GM21447 (cell line): ENCODE results near the gene LIMS2.

ENCODE experiments used
- ATAC-seq: cut with Tn5 transposase; IDR thresholded peaks from one replicate; pipeline ENCODE4 v1.9.1; 2021; ENCODE audit not compliant: unreplicated experiment

Gene LIMS2

DNA sequence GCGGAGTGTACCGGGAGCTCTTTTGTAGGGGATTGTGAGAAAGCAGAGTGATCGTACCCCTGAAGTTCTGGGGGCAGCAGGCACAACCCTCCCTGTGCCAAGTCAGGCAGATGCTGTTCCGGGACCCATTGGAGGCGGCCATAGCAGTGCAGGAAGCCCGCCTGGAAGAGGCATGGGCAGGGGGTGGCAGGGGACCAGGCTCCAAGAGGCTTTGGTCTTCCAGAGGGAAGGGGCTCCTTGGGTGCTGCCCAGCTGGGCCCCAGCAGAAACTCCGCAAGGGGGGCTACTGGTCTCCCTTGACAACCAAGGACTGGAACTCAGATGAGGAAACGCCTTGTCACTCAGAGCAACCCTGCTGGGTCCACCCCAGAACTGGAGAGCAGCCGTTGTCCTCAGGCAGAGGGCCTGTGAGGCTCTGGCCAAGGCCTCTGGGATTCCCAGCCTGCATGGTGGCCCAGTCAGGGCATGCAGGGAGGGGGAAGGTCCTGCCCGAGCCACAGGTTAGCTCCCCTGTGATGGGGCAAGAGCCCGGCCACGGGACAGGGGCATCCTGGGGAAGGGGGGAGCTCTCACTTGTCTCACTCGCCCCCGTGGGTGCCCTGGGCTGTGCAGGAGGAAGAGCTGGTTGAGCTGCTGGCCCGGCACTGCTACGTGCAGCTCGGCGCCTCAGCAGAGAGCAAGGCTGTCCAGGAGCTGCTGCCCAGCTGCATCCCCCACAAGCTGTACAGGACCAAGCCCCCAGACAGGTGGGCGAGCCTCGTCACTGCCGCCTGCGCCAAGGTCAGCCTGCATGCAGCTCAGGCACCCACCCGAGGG, 50.4 kb downstream of the LIMS2 start:
- no peak for ATAC-seq

DNA sequence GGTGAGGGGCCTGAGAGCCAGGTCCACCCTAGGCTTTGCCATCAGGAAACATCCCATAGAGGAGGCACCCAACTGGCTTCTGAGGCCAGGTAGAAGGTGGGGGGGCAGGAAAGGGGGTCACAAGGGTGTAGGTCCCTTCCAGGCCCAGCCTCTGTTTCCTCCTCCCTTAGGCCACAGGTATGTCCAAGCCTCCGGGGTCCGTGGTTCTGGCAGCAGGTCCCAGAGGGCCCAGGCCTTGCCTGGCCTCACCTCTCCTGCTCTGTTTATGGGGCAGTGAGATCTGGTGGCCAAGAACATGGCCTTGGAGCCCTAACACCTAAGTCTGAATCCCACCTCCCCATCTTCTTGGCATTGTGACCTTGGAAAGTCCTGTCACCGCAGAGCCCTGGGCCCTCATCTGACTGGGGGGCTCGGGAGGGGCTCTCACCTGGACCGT, 51.0 kb downstream of the LIMS2 start:
- ATAC-seq = no peak

DNA sequence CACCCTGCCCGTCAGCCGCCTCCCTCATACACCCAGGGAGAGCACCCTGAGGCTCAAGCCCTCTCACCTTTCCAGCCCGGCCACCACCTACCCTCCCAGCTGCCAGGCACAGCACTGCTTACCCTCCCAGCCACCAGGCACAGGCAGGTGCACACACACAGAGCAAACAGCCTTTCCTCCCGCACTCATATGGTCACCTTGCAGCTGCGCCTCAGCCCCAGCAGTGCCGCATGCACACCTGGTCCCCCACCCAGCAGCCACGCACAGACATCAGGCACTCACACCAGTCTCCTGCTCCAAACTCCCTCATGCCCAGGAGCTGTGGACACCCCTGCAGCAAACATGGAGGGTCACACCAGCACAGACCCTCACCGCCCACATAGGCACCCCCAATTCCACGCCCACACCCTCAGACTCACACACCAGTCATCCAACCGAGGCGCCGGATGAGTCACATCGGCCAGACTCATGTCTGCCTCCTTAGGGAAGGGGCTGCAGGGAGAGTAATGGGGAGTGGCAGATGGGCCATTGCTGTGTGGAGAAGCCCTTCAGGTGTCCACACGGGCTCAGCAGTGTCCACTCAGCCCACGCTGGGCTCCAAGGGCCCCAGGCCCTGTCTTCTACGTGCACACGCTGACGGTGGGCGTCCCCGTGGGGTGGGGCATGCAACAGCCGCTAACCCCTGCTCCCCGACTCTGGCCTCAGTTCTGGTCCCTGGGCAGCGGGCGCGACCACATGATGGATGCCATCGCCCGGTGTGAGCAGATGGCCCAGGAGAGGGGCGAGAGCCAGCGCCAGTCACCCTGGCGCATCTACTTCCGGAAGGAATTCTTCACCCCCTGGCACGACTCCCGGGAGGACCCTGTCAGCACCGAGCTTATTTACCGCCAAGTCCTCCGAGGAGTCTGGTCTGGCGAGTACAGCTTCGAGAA, 51.7 kb downstream of the LIMS2 start:
- ATAC-seq = no peak

DNA sequence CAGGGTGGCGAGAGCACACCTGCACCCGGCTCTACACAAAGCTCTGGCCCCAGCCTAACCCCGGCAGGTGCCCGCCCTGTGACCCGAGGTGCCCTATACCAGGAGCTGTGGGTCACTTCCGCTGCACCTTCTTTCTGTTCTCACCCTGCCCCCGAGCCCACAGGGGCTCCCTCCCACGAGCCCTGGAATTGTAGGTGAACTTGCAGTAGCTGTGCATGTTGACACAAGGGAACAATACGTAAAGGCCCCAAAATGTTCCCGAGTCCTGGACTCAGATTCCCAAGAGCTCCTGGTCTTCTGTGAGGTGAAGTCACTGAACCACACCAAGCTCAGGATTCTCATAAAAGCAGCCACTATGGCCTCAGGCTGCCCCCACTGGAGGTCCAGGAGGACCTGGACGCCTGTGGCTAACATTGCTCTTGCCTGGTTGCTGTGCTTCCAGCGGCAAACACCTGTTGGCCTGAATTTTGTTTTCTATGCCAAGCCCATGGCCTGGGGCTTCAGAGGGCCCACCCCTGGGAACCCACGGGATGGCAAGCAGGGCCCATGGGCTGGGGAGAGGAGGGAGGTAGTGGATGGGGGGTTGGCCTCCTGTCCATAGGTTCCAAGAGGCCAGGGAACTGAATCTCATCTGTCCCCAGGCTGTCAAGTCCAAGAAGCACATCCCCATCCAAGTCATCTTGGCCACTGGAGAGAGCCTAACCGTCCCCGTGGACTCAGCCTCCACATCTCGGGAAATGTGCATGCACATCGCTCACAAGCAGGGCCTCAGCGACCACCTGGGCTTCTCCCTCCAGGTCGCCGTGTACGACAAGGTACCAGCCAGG, 52.6 kb downstream of the LIMS2 start:
- ATAC-seq = no peak

DNA sequence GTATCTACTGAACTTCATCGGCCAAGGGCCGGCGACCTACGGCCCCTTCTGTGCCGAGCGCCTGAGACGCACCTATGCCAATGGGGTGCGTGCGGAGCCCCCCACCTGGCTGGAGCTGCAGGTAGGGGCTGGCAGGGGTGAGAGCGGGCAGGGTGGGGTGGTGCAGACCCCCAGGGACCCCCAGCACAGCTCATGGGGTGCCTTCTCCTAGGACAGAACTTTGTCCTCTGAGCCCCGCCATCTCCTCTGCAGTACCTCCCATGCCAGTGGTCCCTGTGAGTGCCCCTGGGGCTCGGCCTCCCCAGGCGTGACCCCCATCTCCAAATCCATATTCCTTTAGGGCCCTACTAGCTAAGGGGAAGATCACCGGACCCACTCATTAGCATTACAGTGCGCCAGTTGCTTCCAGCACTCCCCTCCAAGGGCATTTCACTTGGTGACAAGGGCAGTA, 53.3 kb downstream of the LIMS2 start:
- no peak for ATAC-seq

DNA sequence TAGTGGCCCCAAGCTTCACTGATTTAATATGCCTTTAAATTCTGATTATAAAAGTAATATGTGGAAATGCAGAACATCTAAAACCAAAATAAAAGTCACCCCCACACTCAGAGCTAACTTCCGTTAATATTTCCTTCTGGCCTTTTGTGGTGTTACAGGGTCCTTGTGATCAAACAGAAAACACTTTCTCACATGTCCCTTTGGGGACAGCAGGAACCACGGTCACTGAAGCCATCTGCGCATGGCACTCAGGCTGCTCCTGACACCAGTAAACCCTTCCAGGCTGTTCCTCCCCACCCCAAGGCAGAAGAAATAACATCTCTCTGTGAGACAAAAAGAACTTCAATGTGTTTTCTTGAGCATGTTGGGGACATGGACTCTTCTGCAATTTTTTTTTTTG, 54.5 kb downstream of the LIMS2 start:
- ATAC-seq = no peak

DNA sequence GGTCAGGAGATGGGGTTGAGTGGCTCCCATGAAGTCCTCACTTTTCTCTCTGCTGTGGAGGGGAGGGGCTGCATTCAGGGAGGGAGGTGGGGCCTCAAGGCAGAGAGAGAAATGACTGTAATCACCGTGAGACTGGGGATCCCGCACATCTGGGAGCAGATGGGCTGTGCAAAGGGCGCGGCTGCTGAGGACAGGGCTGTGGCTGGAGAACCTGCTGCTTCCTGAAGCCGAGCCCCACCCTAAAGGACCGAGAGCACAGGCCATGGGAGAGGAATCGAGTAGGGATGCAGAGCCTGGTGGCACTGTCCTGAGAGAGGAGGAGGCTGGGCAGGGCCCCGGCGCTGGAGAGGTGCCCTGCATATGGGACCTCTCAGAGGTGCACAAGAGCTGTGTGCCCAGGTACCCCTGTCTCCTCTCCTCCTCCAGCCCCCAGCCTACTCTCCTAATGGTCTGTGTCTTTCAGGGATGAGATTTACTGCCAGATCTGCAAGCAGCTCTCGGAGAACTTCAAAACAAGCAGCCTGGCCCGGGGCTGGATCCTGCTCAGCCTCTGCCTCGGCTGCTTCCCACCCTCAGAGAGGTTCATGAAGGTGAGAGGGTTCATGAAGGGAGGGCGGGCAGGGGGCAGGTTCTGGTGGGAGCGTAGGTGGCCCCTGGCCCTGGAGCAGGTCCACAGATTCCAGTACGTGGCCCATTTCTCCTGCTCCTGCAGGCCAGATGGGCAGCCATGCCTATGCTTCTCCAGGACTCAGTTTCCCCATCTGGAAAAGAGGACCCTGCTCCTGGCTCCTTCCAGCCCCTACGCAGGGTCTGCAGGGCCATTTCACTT, 55.2 kb downstream of the LIMS2 start:
- no peak for ATAC-seq

DNA sequence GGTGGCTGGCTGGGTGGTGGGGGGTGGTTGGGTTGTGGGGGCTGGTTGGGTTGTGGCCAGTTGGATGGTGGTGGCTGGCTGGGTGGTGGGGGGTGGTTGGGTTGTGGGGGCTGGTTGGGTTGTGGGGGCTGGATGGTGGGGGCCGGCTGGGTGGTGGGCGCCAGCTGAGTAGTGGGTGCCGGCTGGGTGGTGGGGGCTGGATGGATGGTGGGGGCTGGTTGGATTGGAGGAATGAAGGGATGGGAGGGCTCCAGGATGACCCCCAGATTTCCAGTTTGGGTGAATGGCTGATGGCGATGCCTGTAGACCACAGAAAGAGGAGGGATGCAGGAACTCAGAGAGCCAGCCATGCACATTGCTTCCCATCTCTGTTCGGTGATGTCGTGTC, 56.1 kb downstream of the LIMS2 start:
- ATAC-seq = no peak

DNA sequence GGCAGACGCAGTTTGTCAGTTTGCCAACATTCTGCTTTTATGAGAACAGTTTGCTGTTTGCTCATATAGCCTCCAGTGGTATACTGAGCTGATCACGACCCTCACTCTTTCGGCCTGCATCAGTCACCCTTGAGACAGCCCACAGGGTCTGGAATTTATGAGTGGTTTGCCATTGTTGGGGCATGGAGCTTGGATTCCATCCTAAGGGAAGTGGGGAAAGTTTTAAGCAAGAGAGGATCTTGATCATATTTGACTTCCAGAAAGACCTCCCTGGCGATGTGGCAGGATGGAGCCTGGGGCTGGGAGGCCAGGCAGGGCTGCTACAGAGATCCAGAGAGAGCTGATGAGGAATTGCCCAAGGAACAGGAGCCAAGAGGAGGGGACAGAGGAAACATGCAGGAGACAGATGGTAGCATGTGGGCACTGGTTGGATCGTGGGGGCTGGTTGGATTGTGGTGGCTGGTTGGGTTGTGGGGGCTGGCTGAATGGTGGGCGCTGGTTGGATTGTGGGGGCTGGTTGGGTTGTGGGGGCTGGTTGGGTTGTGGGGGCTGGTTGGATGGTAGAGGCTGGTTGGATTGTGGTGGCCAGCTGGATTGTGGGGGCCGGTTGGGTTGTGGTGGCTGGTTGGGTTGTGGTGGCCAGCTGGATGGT, 56.7 kb downstream of the LIMS2 start:
- ATAC-seq = no peak

DNA sequence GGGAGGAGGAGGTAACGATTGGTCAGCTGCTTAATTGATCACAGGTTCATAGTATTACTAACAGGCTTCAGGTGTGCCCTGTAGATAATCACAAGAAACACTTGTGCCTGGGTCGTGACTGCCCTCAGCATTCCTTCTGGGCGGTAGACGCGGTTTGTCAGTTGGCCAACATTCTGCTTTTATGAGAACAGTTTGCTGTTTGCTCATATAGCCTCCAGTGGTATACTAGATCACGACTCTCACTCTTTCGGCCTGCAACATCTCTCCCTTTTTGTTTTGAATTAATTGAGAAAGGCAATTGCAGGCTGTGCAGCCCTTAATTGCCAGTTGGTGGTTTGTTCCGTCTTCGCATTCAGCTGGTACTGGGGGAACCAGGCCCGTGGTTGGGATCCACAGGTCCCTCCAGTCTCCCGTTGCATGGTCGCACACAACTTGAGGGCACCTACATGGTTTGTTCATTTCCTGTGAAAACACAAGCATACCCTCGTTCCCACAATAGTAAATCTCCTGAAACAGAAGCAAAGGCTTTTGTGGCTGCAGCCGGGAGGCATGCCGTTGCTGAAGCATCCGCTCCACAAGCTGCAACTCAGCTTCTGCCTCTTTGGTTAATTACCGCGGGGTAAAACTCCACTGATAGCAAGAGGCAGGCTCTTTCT, 59.7 kb downstream of the LIMS2 start:
- no peak for ATAC-seq

DNA sequence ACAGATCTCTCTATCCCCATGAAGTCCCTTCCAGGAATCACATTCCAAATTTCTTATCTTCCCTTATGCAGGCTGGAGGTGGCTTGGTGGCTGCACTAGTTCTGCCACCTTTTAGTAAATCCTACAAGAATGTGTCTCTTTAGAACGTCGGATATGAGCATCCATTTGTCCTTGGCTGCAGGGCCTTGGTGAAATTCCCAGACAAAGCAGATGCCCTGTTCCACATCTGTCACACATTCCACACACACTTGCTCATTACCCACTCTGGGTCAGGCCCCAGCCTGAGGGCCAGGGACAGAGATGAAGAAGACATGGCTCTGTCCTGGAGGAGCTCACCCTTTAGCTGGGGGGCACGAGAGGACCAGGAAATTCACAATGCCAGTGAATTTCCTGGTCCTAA, 60.6 kb downstream of the LIMS2 start:
- ATAC-seq = no peak

DNA sequence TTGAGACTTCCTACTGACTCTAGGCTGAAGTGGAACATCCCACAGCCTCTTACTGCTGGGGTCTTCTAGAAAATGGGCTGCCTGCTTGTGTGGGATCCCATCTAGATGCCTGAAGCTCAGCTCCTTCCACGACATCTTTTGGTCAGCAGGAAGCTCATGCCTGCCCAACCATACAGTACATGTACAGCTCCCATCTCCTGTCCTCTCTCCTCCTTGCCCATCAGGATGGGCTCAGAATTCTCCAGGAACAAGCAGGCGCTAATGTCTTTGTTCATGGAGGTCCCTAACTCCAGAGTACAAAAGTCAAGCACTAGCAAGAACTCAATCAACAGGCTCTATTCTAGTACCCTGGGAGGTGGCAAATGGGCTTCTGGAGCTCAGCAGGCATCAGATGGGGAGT, 61.1 kb downstream of the LIMS2 start:
- ATAC-seq = no peak

DNA sequence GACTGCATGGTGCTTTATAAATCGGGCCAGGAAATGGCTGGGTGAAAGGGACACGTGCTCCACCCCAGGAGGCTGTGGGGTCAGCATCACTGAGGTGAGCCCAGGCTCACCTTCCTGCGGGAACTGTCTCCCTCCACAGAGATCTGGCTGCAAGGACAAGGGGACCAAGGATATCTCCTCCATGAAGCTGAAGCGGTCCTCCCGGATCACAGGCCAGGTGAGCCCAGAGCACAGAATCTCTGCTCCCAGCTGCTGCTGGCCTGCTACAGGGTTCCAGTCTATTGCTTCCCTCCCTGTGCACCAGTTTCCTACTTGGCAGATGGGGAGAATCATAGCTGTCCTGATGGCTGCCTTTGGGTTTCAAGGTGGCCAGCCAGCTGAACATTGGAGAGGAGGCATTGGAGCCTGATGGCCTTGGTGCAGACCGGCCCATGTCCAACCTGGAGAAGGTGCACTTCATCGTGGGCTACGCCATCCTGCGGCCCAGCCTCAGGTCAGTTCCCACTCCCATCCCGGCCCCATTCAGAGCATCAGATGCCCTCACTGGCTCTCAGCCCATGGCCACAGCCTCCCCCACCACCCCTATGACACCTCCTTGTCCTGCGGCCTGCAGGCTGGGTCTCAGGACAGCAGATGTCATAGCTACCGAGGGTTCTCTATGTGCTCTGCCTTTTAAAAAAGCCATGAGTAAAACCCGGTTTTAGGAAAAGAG, 63.1 kb downstream of the LIMS2 start:
- ATAC-seq = no peak

DNA sequence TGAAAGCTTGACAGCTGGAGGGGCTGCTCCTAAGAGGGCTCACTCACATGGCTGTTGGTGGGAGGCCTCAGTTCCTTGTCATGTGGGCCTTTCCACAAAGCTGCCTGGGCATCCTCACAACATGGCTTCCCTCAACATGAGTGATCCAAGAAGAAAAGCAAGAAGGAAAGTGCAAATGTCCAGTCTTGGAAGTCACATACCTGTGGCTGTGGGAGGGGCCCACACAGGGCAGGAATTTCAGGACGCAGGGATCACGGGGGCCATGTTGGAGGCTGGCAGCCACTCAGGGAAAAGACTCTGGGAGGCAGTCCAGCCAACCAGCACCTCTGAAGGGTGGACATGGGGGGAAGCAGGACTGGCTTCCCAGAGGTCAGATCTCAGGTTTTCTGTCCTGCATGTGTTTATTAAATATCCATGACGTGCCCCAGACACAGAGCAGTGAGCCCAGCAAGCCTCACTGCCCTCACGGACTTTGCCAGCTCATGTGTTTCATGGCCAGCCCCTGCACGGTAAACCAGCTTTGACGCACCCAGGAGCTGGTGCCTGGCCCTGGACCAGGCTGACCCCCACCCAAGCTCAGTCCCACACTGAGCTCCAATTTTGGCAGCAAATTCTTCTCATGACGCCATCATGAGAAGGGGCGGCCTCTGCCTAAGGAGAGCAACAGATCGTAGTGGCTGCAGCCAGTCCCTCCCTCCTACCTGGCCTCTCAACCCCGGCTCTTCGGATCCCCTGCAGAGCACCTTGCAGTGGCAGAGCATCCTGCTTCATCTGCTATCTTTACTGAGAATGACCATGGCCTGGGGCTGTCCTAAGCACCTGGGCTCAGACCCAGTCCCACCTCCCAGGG, 64.0 kb downstream of the LIMS2 start:
- no peak for ATAC-seq

DNA sequence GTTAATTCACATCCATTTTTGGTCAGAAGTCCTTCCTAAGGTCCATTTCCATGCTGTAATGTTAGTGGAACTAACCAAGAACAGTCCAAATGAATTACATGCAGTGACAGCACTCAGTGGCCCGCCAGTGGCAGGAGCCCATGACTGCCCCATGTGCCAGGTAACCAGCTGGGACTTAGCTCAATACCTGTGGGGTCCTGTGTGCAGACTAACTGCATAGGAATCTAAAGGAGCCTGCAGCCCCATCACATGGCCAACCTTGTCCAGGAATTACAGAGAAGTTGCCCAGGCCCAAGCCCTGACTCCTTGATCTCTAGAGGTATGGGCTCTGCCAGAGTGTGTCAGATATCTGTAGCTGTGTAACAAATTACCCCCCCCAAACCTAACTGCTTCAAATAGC, 64.8 kb downstream of the LIMS2 start:
- ATAC-seq = no peak

DNA sequence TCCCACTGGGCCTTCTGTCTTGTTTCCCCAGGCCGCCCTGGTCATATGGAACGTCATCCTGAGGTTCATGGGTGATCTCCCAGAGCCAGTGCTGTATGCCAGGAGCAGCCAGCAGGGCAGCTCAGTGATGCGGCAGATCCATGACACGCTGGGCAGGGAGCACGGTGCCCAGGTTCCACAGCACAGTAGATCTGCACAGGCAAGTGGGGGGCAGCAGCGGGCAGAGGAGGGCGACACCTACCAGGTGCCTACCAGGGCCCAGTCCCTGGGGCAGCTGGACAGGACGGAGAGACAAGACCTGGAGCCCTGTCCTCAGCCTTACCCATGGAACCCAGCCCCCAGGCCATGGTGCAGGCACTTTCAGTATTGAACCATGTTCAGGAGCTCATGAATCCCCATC, 65.5 kb downstream of the LIMS2 start:
- no peak for ATAC-seq

DNA sequence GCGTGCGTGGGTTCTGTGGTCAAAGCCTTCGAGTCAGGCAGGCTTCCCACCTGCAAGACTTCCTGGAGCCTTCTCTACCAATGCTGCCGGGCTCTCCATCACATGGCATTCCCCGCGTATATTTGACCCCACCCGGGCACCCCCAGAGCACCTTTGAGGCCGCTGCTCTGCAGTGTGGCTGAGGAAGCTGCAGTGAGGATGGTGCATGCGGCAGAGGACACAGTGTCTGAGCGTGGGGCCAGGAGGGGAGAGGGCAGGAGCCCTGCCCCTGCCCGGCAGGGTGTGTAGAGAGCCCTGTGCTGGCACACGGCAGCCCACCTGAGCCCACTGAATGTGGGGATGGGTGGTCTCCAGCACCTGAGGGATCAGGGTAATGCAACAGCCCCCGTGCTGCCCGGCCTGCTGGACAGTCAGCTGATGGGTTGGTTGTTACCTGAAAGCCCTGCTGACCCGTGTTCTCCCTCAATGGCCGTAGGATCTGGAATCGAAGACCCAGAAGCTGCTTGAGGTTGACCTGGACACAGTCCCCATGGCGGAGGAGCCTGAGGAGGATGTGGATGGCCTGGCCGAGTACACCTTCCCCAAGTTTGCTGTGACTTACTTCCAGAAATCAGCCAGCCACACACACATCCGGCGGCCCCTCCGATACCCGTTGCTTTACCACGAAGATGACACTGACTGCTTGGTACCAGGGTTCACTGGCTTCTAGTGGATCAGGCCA, 66.1 kb downstream of the LIMS2 start:
- no peak for ATAC-seq
